A549 (cell line): ENCODE measurements around the gene ZNF276. TPM values are rescaled to one million over a fixed set of nuclear protein-coding genes. Genes with fewer than 3 reads are reported as not detected.
A peak's percentile ranks its signal among the peaks of the same experiment; 100 is the strongest.

Experiments used
- ATAC-seq, 2 experiments: fragments of 200-7000 bp in 1 of 2; fragments of >200 bp in 1 of 2; cut with Nextera tagmentation in 1 of 2; cut with Tn5 transposase in 1 of 2; 3 replicates each; pipeline versions ENCODE4 v1.8.0 to v1.9.1; 2018 to 2020; ENCODE audit warnings: mild to moderate bottlenecking in 1 of 2, moderate library complexity in 1 of 2
- CTCF ChIA-PET: fragments of 300-600 bp; sonication (Branson Sonifier 250); formaldehyde crosslinking; extraction: SDS; loops from one replicate; lab custom pipeline; 2021; ENCODE audit warnings: antibody characterized with exemption, inconsistent platforms; lab: Yijun Ruan, JAX
- POLR2A ChIA-PET: fragments of 350-600 bp; formaldehyde crosslinking; extraction: SDS; loops from one replicate; lab custom pipeline; 2021; ENCODE audit warnings: antibody characterized with exemption, inconsistent platforms; lab: Yijun Ruan, JAX
- DNase-seq, 2 experiments: peaks; one replicate each; pipeline versions ENCODE4 v3.0.0 to v3.0.0-alpha.2; 2011 to 2016; ENCODE audit warnings: low read depth in 1 of 2, low spot score in 1 of 2
- FAIRE-seq: peaks from 2 replicates; lab custom pipeline; 2011; peaks lifted over from hg19 to GRCh38; lab: Jason Lieb, UNC
- H3K27ac ChIP-seq, 2 experiments: fragments of >200 bp; sonication (Bioruptor Twin); formaldehyde crosslinking; 3 replicates each; pipeline ENCODE4 v1.5.1; 2016 to 2017
- H3K4me1 ChIP-seq: fragments of >200 bp; sonication (Bioruptor Twin); formaldehyde crosslinking; 3 replicates; pipeline ENCODE4 v1.6.1; 2016
- H3K4me2 ChIP-seq: fragments of >200 bp; sonication (Bioruptor Twin); formaldehyde crosslinking; 3 replicates; pipeline ENCODE4 v1.6.1; 2016
- H3K4me3 ChIP-seq: fragments of >200 bp; sonication (Bioruptor Twin); formaldehyde crosslinking; 3 replicates; pipeline ENCODE4 v1.5.1; 2016
- H3K9me3 ChIP-seq: fragments of >200 bp; sonication (Bioruptor Twin); formaldehyde crosslinking; 3 replicates; pipeline ENCODE4 v1.6.1; 2016
- BHLHE40 ChIP-seq: IDR thresholded peaks from 2 replicates; pipeline ENCODE4 v1.6.1; 2012; ENCODE audit warnings: low read depth, low read length, inconsistent platforms
- CBX8 ChIP-seq: fragments of 200-600 bp; sonication (generic); IDR thresholded peaks from 2 replicates; pipeline ENCODE4 v1.6.1; 2016
- CHD2 ChIP-seq: fragments of 150-350 bp; IDR thresholded peaks from 2 replicates; pipeline ENCODE4 v1.6.1; 2014; ENCODE audit warnings: low read length; ENCODE audit not compliant: partially characterized antibody
- EHF ChIP-seq: fragments of 250-450 bp; sonication (Bioruptor Pico); IDR thresholded peaks from 2 replicates; pipeline ENCODE4 v1.5.0; 2020; ENCODE audit warnings: mild to moderate bottlenecking
- EHMT2 ChIP-seq: fragments of 200-600 bp; sonication (generic); IDR thresholded peaks from 2 replicates; pipeline ENCODE4 v1.6.1; 2016; ENCODE audit warnings: antibody characterized with exemption, low read depth, mild to moderate bottlenecking, moderate library complexity
- HDAC2 ChIP-seq: fragments of 200-600 bp; sonication (generic); IDR thresholded peaks from 2 replicates; pipeline ENCODE4 v1.6.1; 2016
- JUN ChIP-seq, 2 experiments: fragments of >200 bp; sonication (Bioruptor Twin); formaldehyde crosslinking; IDR thresholded peaks; 2 replicates in 1 of 2; 3 replicates in 1 of 2; pipeline ENCODE4 v1.6.1; 2016 to 2017
- MAFK ChIP-seq: fragments of 450-650 bp; IDR thresholded peaks from 2 replicates; pipeline ENCODE4 v1.6.1; 2014; ENCODE audit not compliant: partially characterized antibody
- MAX ChIP-seq: IDR thresholded peaks from 2 replicates; pipeline ENCODE4 v1.6.1; 2012
- PBX3 ChIP-seq: IDR thresholded peaks from 2 replicates; pipeline ENCODE4 v1.6.1; 2012
- PHF8 ChIP-seq: fragments of 200-600 bp; sonication (generic); IDR thresholded peaks from 2 replicates; pipeline ENCODE4 v1.6.1; 2016; ENCODE audit warnings: low read depth, mild to moderate bottlenecking, antibody characterized with exemption, moderate library complexity, borderline replicate concordance
- POLR2AphosphoS2 ChIP-seq: conservative IDR thresholded peaks from 2 replicates; pipeline ENCODE4 v1.6.1; 2012; ENCODE audit warnings: low read length, improper control_type of control experiment, inconsistent platforms
- RAD21 ChIP-seq, 2 experiments: fragments of >200 bp in 1 of 2; sonication (Bioruptor Twin) in 1 of 2; formaldehyde crosslinking in 1 of 2; IDR thresholded peaks in 1 of 2; conservative IDR thresholded peaks in 1 of 2; 2 replicates in 1 of 2; 3 replicates in 1 of 2; pipeline ENCODE4 v1.6.1; 2012 to 2018; ENCODE audit warnings: inconsistent platforms in 1 of 2
- SREBF2 ChIP-seq: fragments of 450-650 bp; IDR thresholded peaks from 2 replicates; pipeline ENCODE4 v1.6.1; 2014; ENCODE audit warnings: mild to moderate bottlenecking, moderate library complexity
- TP53 ChIP-seq: fragments of 250-450 bp; sonication (Bioruptor Pico); IDR thresholded peaks from 2 replicates; pipeline ENCODE4 v1.5.0; 2021; ENCODE audit warnings: mild to moderate bottlenecking, moderate library complexity
- USF2 ChIP-seq: fragments of 450-650 bp; IDR thresholded peaks from 2 replicates; pipeline ENCODE4 v1.6.1; 2014; ENCODE audit warnings: antibody characterized with exemption
- ZC3H11A ChIP-seq: fragments of 450-650 bp; IDR thresholded peaks from 2 replicates; pipeline ENCODE4 v1.6.1; 2014; ENCODE audit warnings: antibody characterized with exemption, mild to moderate bottlenecking
- ZFP36 ChIP-seq: fragments of 450-650 bp; IDR thresholded peaks from 2 replicates; pipeline ENCODE4 v1.6.1; 2014; ENCODE audit warnings: borderline replicate concordance; ENCODE audit not compliant: partially characterized antibody
- WGBS: methylation state at CpG from one replicate; pipeline ENCODE4 v1.1.6; 2017; ENCODE audit errors: missing lambda C conversion rate; 5-methylcytosine and 5-hydroxymethylcytosine counted together
- polyA plus RNA-seq, 4 experiments: library from polyadenylated mRNA; depleted of rRNA in 3 of 4; stranded (reverse); fragments of >200 nt; fragmentation: RNase III in 1 of 4; extraction: RNeasy Plus Mini Kit Qiagen cat#74134 plus additional on column Dnase treatment in 1 of 4; gene quantifications; 2 replicates in 3 of 4; 3 replicates in 1 of 4; pipeline ENCODE4 v1.2.3, GENCODE V29; 2011 to 2017

The ZNF276 gene
- polyA plus RNA-seq, 2 of the 4 experiments (the other 2 are of a cell fraction), result 6.5 to 15.1 TPM

GRCh38 chr16:89733322-89733721 lies 12.0 kb downstream of the ZNF276 start:
- H3K4me2 ChIP-seq, result no peak overlapping the region
- no peak overlapping the region for H3K27ac ChIP-seq
- ATAC-seq (no peak), FAIRE-seq (no peak), DNase-seq (no peak)
- TF ChIP-seq ZFP36, result no peak
- TF ChIP-seq ZC3H11A, result no peak
- no peak for TF ChIP-seq EHMT2
- TF ChIP-seq SREBF2, result no peak
- no peak for TF ChIP-seq PHF8
- no peak for TF ChIP-seq TP53 (CRISPR knock-in tag)
- ChIA-PET CTCF (interaction anchor here (1.1 to 1.6 kb wide), 2 partner anchors 28 to 127 kb away, joined by 3 to 9 read pairs; no protein-coding TSS in a partner anchor), POLR2A (no interaction called here)
- H3K4me3 ChIP-seq, result no peak overlapping the region
- H3K4me1 ChIP-seq, result no peaks in the 10 kb centered on the region
- H3K9me3 ChIP-seq, result no peaks in the 10 kb centered on the region
- WGBS, result 92% methylated on average over 17 of the region's 17 CpGs

- Histone ChIP-seq H3K4me1 (no peaks in the 10 kb centered on the region), H3K9me3 (no peaks in the 10 kb centered on the region), H3K27ac (no peak overlapping the region)
- 91% methylated on average over 21 of the region's 21 CpGs for WGBS
- TF ChIP-seq PBX3, result no peak
- no peak for TF ChIP-seq POLR2AphosphoS2
- TF ChIP-seq EHF (CRISPR knock-in tag), result no peak
- no peak for TF ChIP-seq RAD21 (conservative IDR thresholded peaks at IDR 0.05 in 1 of 2, IDR thresholded peaks at IDR 0.05 in 1 of 2)
- no peak for TF ChIP-seq CHD2
- no peak for TF ChIP-seq CBX8
- TF ChIP-seq HDAC2, result no peak
- no peak for TF ChIP-seq BHLHE40
- no peak for TF ChIP-seq MAFK
- TF ChIP-seq MAX, result no peak
- TF ChIP-seq PHF8, result no peak
- TF ChIP-seq, all 56 proteins: peak for 0
- ChIA-PET CTCF (interaction anchor here (1.1 to 1.6 kb wide), 2 partner anchors 28 to 127 kb away, joined by 3 to 9 read pairs; no protein-coding TSS in a partner anchor), POLR2A (no interaction called here)
- H3K4me3 ChIP-seq, result no peak overlapping the region
- ATAC-seq, result no peak
- no peak for FAIRE-seq
- DNase-seq, result no peak
- no peak overlapping the region for H3K4me2 ChIP-seq
Measured at GRCh38 chr16:89733792-89734191, 12.5 kb downstream of the ZNF276 start.

- Histone ChIP-seq H3K4me1 (no peaks in the 10 kb centered on the region), H3K9me3 (no peaks in the 10 kb centered on the region), H3K27ac (no peak overlapping the region), H3K4me2 (no peak overlapping the region)
- TF ChIP-seq JUN (IDR thresholded peaks at IDR 0.05) (0 out of 5 replicates have a peak, but pooled peaks of 1 of the 2 experiments have one; percentile 7), USF2 (no peak)
- TF ChIP-seq, all 56 proteins: peak for 1
- POLR2A ChIA-PET, result no interaction called here
- no peak overlapping the region for H3K4me3 ChIP-seq
- DNase-seq (no peak), ATAC-seq (no peak), FAIRE-seq (no peak)
- CTCF ChIA-PET, result interaction anchor here (2.2 kb wide), 1 partner anchor 31 kb away, joined by 7 read pairs; no protein-coding TSS in a partner anchor
- WGBS, result 94% methylated on average over 3 of the region's 3 CpGs
Measured at GRCh38 chr16:89736554-89736953, 15.2 kb downstream of the ZNF276 start.

GRCh38 chr16:89737341-89738071 lies 16.2 kb downstream of the ZNF276 start:
- H3K27ac ChIP-seq, result no peak overlapping the region
- ATAC-seq, result no peak
- no peak for FAIRE-seq
- ChIA-PET POLR2A (no interaction called here), CTCF (interaction anchor here (0.6 to 2.2 kb wide), 6 partner anchors 16 to 124 kb away, joined by 3 to 7 read pairs (median 3); no protein-coding TSS in a partner anchor)
- no peaks in the 10 kb centered on the region for H3K4me1 ChIP-seq
- DNase-seq, result no peak
- no peak for TF ChIP-seq HDAC2
- no peak overlapping the region for H3K4me2 ChIP-seq
- H3K4me3 ChIP-seq, result no peak overlapping the region
- 91% methylated on average over 20 of the region's 20 CpGs for WGBS
- no peaks in the 10 kb centered on the region for H3K9me3 ChIP-seq
